HepG2 (cell line): ENCODE results near the gene PIK3IP1. TPM values are rescaled to one million over a fixed set of nuclear protein-coding genes. Genes with fewer than 3 reads are reported as not detected.

Experiments
- CCAR2 ChIP-seq: fragments of 200-400 bp; formaldehyde crosslinking; optimal IDR thresholded peaks from 2 replicates; pipeline ENCODE3; 2018; ENCODE audit warnings: low read depth, mild to moderate bottlenecking, low read length, moderate library complexity
- ELF4 ChIP-seq: sonication (generic); formaldehyde crosslinking; IDR thresholded peaks from 2 replicates; pipeline ENCODE4 v1.5.0; 2020; ENCODE audit warnings: missing genetic modification reagents, mild to moderate bottlenecking, moderate library complexity, borderline replicate concordance
- FOXO1 ChIP-seq: sonication (generic); formaldehyde crosslinking; IDR thresholded peaks from 2 replicates; pipeline ENCODE4 v1.4.0; 2020; ENCODE audit warnings: missing genetic modification reagents
- GATAD2A ChIP-seq: IDR thresholded peaks from 2 replicates; pipeline ENCODE4 v1.6.1; 2016
- HNRNPK ChIP-seq: fragments of 200-400 bp; formaldehyde crosslinking; IDR thresholded peaks from 2 replicates; pipeline ENCODE4 v1.6.1; 2018; ENCODE audit warnings: low read length, low read depth, moderate library complexity, mild to moderate bottlenecking; ENCODE audit not compliant: poor library complexity, severe bottlenecking
- HNRNPUL1 ChIP-seq: fragments of 200-400 bp; formaldehyde crosslinking; IDR thresholded peaks from 2 replicates; pipeline ENCODE4 v1.6.1; 2017; ENCODE audit warnings: low read depth, mild to moderate bottlenecking, low read length, moderate library complexity
- HOXA3 ChIP-seq: sonication (generic); formaldehyde crosslinking; IDR thresholded peaks from 2 replicates; pipeline ENCODE4 v1.5.0; 2020; ENCODE audit warnings: missing genetic modification reagents
- JUND ChIP-seq: sonication (generic); formaldehyde crosslinking; IDR thresholded peaks from 2 replicates; pipeline ENCODE4 v1.8.0; 2022; ENCODE audit warnings: mild to moderate bottlenecking, missing genetic modification reagents
- KDM4B ChIP-seq: sonication (generic); formaldehyde crosslinking; IDR thresholded peaks from 2 replicates; pipeline ENCODE4 v1.4.0; 2020; ENCODE audit warnings: missing genetic modification reagents
- KLF12 ChIP-seq: sonication (generic); formaldehyde crosslinking; IDR thresholded peaks from 2 replicates; pipeline ENCODE4 v1.4.0; 2020; ENCODE audit warnings: missing genetic modification reagents, borderline replicate concordance
- NCOA2 ChIP-seq: sonication (generic); formaldehyde crosslinking; IDR thresholded peaks from 2 replicates; pipeline ENCODE4 v1.8.0; 2022; ENCODE audit warnings: inconsistent platforms
- PLSCR1 ChIP-seq: sonication (generic); formaldehyde crosslinking; IDR thresholded peaks from 2 replicates; pipeline ENCODE4 v1.5.0; 2020; ENCODE audit warnings: missing genetic modification reagents, mild to moderate bottlenecking, borderline replicate concordance
- RNF2 ChIP-seq: fragments of 450-650 bp; conservative IDR thresholded peaks from 2 replicates; pipeline ENCODE4 v1.6.1; 2016; ENCODE audit warnings: low read depth
- SALL2 ChIP-seq: sonication (generic); formaldehyde crosslinking; IDR thresholded peaks from 2 replicates; pipeline ENCODE4 v1.8.1; 2023; ENCODE audit warnings: mild to moderate bottlenecking, missing genetic modification reagents, inconsistent platforms
- SOX6 ChIP-seq, 2 experiments: fragments of 450-650 bp in 1 of 2; sonication (generic) in 1 of 2; formaldehyde crosslinking in 1 of 2; IDR thresholded peaks; 2 replicates each; pipeline versions ENCODE4 v1.4.0 to v1.6.1; 2017 to 2020; ENCODE audit warnings: antibody characterized with exemption in 1 of 2, mild to moderate bottlenecking in 1 of 2, missing genetic modification reagents in 1 of 2
- YY1 ChIP-seq: IDR thresholded peaks from 2 replicates; pipeline ENCODE4 v1.6.1; 2011; ENCODE audit warnings: low read length, low read depth, moderate library complexity, mild to moderate bottlenecking; ENCODE audit not compliant: insufficient read depth, insufficient replicate concordance
- ZNF12 ChIP-seq: sonication (generic); formaldehyde crosslinking; IDR thresholded peaks from 2 replicates; pipeline ENCODE4 v1.5.0; 2020; ENCODE audit warnings: missing genetic modification reagents
- ZNF17 ChIP-seq: sonication (generic); formaldehyde crosslinking; IDR thresholded peaks from 2 replicates; pipeline ENCODE4 v1.5.0; 2020; ENCODE audit warnings: mild to moderate bottlenecking, missing genetic modification reagents
- ZNF337 ChIP-seq: sonication (generic); formaldehyde crosslinking; IDR thresholded peaks from 2 replicates; pipeline ENCODE4 v1.5.1; 2020; ENCODE audit warnings: missing genetic modification reagents, low read depth, mild to moderate bottlenecking, borderline replicate concordance
- ZNF530 ChIP-seq: sonication (generic); formaldehyde crosslinking; IDR thresholded peaks from 2 replicates; pipeline ENCODE4 v1.5.0; 2020; ENCODE audit warnings: low read depth, mild to moderate bottlenecking, missing genetic modification reagents
- ZNF558 ChIP-seq: sonication (generic); formaldehyde crosslinking; IDR thresholded peaks from 2 replicates; pipeline ENCODE4 v1.9.0; 2022; ENCODE audit warnings: mild to moderate bottlenecking, missing genetic modification reagents, borderline replicate concordance
- ZNF709 ChIP-seq: sonication (generic); formaldehyde crosslinking; IDR thresholded peaks from 2 replicates; pipeline ENCODE4 v1.5.0; 2020; ENCODE audit warnings: mild to moderate bottlenecking, missing genetic modification reagents
- ZNF841 ChIP-seq: sonication (generic); formaldehyde crosslinking; IDR thresholded peaks from 2 replicates; pipeline ENCODE4 v1.8.1; 2023; ENCODE audit warnings: missing genetic modification reagents, borderline replicate concordance
- ZSCAN21 ChIP-seq: sonication (generic); formaldehyde crosslinking; IDR thresholded peaks from 2 replicates; pipeline ENCODE4 v1.8.0; 2022; ENCODE audit warnings: mild to moderate bottlenecking, missing genetic modification reagents, moderate library complexity, borderline replicate concordance
- polyA plus RNA-seq, 8 experiments: library from polyadenylated mRNA; depleted of rRNA in 3 of 8; stranded (reverse) in 7 of 8; unstranded in 1 of 8; fragments of >200 nt; fragmentation: Illumina TruSeq in 4 of 8; extraction: Trizol in 4 of 8; gene quantifications; 2 replicates each; pipeline versions ENCODE4 v1.2.1 to v1.2.3, GENCODE V29; 2011 to 2016; ENCODE audit warnings: low read depth in 4 of 8, missing spikeins in 1 of 8, mixed read lengths in 1 of 8; ENCODE audit not compliant: insufficient read depth in 1 of 8
- total RNA-seq, 5 experiments: library from RNA; depleted of rRNA; stranded (reverse); fragments of >200 nt; fragmentation: Illumina TruSeq; extraction: Trizol; gene quantifications; 2 replicates each; pipeline ENCODE4 v1.2.3, GENCODE V29; 2016; ENCODE audit warnings: low read depth in 1 of 5
- TF ChIP-seq, protein P1 (sequence below), 2 experiments: fragments of 450-650 bp in 1 of 2; sonication (generic) in 1 of 2; formaldehyde crosslinking; IDR thresholded peaks; 2 replicates each; pipeline versions ENCODE4 v1.5.0 to v1.8.0; 2020 to 2022; ENCODE audit warnings: mild to moderate bottlenecking in 1 of 2, missing genetic modification reagents in 1 of 2
- TF ChIP-seq, protein P2 (sequence below): sonication (generic); IDR thresholded peaks from 2 replicates; pipeline ENCODE4 v1.6.1; 2016; ENCODE audit warnings: low read depth, borderline replicate concordance
- TF ChIP-seq, protein P3 (sequence below): sonication (generic); formaldehyde crosslinking; IDR thresholded peaks from 2 replicates; pipeline ENCODE4 v1.4.0; 2020; ENCODE audit warnings: missing genetic modification reagents; ENCODE audit errors: not compliant biosample characterization

The PIK3IP1 gene
- total and polyA plus RNA-seq, 2 of the 13 experiments (the other 11 are each of a cell fraction or from before 2014, with no cell fraction given), result 1.3 to 2.5 TPM

- no peak for TF ChIP-seq KLF12
- no peak for TF ChIP-seq SALL2
- TF ChIP-seq NCOA2, result peak; percentile 39; the same call in 1 of the 2 replicates
- no peak for TF ChIP-seq JUND (CRISPR knock-in tag)
- no peak for TF ChIP-seq ZNF12 (CRISPR knock-in tag)
- no peak for TF ChIP-seq SOX6 (IDR thresholded peaks at IDR 0.05)
- no peak for TF ChIP-seq SOX6 (CRISPR knock-in tag; IDR thresholded peaks at IDR 0.05)
- no peak for TF ChIP-seq HNRNPK
- TF ChIP-seq, protein P1, sequence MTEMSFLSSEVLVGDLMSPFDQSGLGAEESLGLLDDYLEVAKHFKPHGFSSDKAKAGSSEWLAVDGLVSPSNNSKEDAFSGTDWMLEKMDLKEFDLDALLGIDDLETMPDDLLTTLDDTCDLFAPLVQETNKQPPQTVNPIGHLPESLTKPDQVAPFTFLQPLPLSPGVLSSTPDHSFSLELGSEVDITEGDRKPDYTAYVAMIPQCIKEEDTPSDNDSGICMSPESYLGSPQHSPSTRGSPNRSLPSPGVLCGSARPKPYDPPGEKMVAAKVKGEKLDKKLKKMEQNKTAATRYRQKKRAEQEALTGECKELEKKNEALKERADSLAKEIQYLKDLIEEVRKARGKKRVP (CRISPR knock-in tag; IDR thresholded peaks at IDR 0.05), result peak in 1 of 2 experiments; percentile 85; a peak in 2 of 4 replicates
- peak; percentile 70 for TF ChIP-seq HOXA3 (CRISPR knock-in tag)
- TF ChIP-seq, protein P2, sequence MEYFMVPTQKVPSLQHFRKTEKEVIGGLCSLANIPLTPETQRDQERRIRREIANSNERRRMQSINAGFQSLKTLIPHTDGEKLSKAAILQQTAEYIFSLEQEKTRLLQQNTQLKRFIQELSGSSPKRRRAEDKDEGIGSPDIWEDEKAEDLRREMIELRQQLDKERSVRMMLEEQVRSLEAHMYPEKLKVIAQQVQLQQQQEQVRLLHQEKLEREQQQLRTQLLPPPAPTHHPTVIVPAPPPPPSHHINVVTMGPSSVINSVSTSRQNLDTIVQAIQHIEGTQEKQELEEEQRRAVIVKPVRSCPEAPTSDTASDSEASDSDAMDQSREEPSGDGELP, result no peak
- no peak for TF ChIP-seq ZSCAN21
- no peak for TF ChIP-seq ZNF558 (CRISPR knock-in tag)
- no peak for TF ChIP-seq FOXO1 (CRISPR knock-in tag)
- no peak for TF ChIP-seq ELF4
- no peak for TF ChIP-seq ZNF17 (CRISPR knock-in tag)
- TF ChIP-seq HNRNPUL1, result no peak
- TF ChIP-seq RNF2, result no peak
- no peak for TF ChIP-seq ZNF841
- TF ChIP-seq GATAD2A, result peak; percentile 88
- no peak for TF ChIP-seq ZNF530 (CRISPR knock-in tag)
- TF ChIP-seq KDM4B (CRISPR knock-in tag), result no peak
- TF ChIP-seq, protein P3, sequence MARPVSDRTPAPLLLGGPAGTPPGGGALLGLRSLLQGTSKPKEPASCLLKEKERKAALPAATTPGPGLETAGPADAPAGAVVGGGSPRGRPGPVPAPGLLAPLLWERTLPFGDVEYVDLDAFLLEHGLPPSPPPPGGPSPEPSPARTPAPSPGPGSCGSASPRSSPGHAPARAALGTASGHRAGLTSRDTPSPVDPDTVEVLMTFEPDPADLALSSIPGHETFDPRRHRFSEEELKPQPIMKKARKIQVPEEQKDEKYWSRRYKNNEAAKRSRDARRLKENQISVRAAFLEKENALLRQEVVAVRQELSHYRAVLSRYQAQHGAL, result no peak
- TF ChIP-seq YY1, result no peak
- no peak for TF ChIP-seq ZNF709 (CRISPR knock-in tag)
- TF ChIP-seq ZNF337 (CRISPR knock-in tag), result no peak
- no peak for TF ChIP-seq CCAR2
- TF ChIP-seq PLSCR1, result no peak
Measured at GRCh38 chr22:31250740-31251600, 41.3 kb downstream of the PIK3IP1 start (continued).
